ENCODE measurements around the gene STAG1. TPM values are rescaled to one million over a fixed set of nuclear protein-coding genes. Genes with fewer than 3 reads are reported as not detected.

STAG1 gene
- total RNA-seq, 1 donor from 2014 or later: 44.7 TPM

DNA sequence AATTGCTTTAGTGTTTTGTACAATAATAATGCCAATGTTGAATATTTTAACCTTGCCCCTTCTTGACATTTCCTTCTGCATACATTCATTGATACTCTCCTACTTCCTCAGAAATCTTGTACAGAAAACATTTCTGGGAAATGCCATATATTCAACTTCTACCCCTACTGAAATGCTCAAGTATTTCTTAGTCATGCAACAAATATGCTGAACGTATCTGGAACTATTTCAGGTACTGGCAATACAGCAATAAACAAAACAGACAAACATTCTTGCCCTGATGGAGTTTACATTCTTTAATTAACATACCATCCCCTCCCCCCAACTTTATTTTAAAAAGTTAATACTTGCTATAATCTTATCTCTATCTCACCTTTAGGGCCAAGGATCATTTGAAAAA, 147.2 kb downstream of the STAG1 start:
- no peak overlapping the region for H3K4me3 ChIP-seq
- H3K27ac ChIP-seq: no peak overlapping the region
- no peaks in the 10 kb centered on the region for H3K9me3 ChIP-seq
- no peak for DNase-seq (ENCODE audit: extremely low spot score in 2 of 2)
- intact Hi-C loops (cut with DNase I): no loop called here
- no peaks in the 10 kb centered on the region for H3K36me3 ChIP-seq
- H3K4me1 ChIP-seq: no peaks in the 10 kb centered on the region
- H3K27me3 ChIP-seq: no peaks in the 10 kb centered on the region
- TF ChIP-seq, protein P1, sequence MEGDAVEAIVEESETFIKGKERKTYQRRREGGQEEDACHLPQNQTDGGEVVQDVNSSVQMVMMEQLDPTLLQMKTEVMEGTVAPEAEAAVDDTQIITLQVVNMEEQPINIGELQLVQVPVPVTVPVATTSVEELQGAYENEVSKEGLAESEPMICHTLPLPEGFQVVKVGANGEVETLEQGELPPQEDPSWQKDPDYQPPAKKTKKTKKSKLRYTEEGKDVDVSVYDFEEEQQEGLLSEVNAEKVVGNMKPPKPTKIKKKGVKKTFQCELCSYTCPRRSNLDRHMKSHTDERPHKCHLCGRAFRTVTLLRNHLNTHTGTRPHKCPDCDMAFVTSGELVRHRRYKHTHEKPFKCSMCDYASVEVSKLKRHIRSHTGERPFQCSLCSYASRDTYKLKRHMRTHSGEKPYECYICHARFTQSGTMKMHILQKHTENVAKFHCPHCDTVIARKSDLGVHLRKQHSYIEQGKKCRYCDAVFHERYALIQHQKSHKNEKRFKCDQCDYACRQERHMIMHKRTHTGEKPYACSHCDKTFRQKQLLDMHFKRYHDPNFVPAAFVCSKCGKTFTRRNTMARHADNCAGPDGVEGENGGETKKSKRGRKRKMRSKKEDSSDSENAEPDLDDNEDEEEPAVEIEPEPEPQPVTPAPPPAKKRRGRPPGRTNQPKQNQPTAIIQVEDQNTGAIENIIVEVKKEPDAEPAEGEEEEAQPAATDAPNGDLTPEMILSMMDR (IDR thresholded peaks at IDR 0.05): no peak
- TF ChIP-seq POLR2A (IDR thresholded peaks at IDR 0.05) (no peak), POLR2AphosphoS5 (IDR thresholded peaks at IDR 0.05; ENCODE audit: insufficient read depth in 1 of 2, low read depth in 1 of 2) (no peak)

DNA sequence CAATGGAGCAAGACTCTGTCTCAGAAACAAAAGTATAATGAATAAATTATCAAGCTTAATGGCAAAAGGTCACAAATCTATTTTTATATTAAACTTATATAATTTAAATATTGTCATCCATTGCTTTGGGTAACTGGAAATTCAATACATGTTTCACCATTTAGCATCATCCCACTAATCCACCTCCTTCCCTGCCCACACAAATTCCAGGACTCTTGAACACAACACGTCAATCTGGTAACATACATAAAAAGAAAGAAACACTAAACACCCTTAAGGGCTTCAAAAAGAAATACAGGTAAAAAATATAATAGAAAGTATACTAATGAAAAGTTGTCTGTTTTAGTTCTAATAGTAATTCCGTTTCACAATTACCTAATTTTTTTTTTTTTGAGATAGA, 149.4 kb downstream of the STAG1 start:
- H3K27me3 ChIP-seq: no peaks in the 10 kb centered on the region
- H3K4me3 ChIP-seq: no peak overlapping the region
- H3K36me3 ChIP-seq: no peaks in the 10 kb centered on the region
- H3K27ac ChIP-seq: no peak overlapping the region
- no peaks in the 10 kb centered on the region for H3K9me3 ChIP-seq
- no peaks in the 10 kb centered on the region for H3K4me1 ChIP-seq
- intact Hi-C loops (cut with DNase I): no loop called here
- no peak for TF ChIP-seq POLR2A (IDR thresholded peaks at IDR 0.05)
- TF ChIP-seq, protein P1 (IDR thresholded peaks at IDR 0.05): no peak
- DNase-seq (ENCODE audit: extremely low spot score in 2 of 2): no peak

DNA sequence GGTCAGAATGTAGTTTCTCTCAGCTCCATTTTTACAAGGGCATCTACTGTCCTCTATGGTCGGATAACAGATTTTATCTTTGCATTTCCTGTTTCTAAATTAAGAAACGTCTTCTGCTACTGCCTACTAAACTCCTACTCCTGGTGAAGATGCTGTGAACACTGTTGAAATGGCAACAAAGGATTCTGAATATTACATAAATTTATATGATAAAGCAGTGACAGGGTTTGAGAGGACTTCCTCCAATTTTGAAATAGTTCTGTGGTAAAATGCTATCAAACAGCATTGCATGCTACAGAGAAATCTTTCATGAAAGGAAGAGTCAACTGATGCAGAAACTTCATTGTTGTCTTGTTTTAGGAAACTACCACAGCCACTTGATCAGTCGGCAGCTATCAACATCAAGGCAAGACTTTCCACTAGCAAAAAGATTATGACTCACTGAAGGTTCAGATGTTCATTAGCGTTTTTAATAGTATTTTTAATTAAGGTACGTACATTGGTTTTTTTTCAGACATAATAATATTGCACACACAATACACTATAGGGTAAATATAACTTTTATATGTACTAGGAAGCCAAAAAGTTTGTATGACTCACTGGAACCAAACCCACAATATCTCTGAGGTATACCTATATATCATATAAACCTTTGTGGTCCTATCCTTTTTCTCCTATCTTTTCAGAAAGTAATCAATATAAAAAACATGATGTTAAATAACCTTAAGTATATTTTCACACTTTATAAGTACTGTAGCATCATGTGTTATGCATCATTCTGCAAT, 156.1 kb downstream of the STAG1 start:
- no peak for DNase-seq (ENCODE audit: extremely low spot score in 2 of 2)
- Histone ChIP-seq H3K27ac (no peak overlapping the region), H3K4me1 (peaks cover 6% of the 10 kb centered on the region), H3K36me3 (no peaks in the 10 kb centered on the region), H3K9me3 (no peaks in the 10 kb centered on the region), H3K27me3 (no peaks in the 10 kb centered on the region), H3K4me3 (no peak overlapping the region)
- no peak for TF ChIP-seq POLR2AphosphoS5 (IDR thresholded peaks at IDR 0.05; ENCODE audit: insufficient read depth in 1 of 2, low read depth in 1 of 2)
- intact Hi-C loops (cut with DNase I): no loop called here

DNA sequence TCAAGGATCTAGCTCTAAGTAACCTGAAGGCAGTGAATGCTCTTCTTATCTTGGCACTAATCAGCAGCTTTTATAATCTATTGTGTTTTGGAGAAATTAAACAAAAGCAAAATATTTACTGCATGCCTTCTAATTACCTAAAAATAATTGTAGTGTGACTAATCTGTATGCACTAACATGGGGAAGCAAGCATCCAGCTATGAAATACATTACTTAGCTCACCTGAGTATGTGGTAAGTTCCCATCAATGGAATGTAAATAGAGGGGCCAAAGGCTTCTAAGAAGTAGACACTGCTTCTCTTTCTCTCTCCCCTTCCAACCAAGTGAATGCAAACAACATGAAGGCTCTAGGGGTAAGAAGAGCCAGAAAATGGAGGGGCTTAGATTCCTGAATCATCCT, 165.6 kb downstream of the STAG1 start:
- intact Hi-C loops (cut with DNase I): no loop called here
- no peak for DNase-seq (ENCODE audit: extremely low spot score in 2 of 2)
- Histone ChIP-seq H3K9me3 (no peaks in the 10 kb centered on the region), H3K27ac (no peak overlapping the region), H3K36me3 (peaks cover 0 to 8% of the 10 kb centered on the region in 2 donors), H3K4me1 (no peaks in the 10 kb centered on the region), H3K27me3 (no peaks in the 10 kb centered on the region), H3K4me3 (no peak overlapping the region)
- no peak for TF ChIP-seq POLR2A (IDR thresholded peaks at IDR 0.05)
- no peak for TF ChIP-seq POLR2AphosphoS5 (IDR thresholded peaks at IDR 0.05; ENCODE audit: insufficient read depth in 1 of 2, low read depth in 1 of 2)
- TF ChIP-seq, protein P1 (IDR thresholded peaks at IDR 0.05): no peak

DNA sequence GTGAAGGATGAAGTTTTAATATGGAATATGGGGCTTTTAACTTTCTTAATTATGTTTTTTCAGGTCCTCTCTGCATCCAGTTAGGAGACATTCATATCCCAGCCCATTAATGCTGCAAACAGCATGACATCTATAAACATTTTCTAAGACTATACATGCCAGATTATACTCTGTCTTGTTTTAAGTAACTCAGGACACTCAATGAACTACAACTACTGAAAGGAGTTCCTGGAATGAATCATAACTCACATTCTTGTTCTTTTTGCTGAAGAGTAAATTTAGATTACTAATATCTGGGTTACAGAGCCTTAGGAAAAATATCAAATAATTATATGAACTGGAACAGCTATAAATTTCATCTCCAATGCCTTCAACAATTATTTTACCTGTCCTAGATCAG, 167.4 kb downstream of the STAG1 start:
- no peaks in the 10 kb centered on the region for H3K27me3 ChIP-seq
- TF ChIP-seq, protein P1 (IDR thresholded peaks at IDR 0.05): no peak
- TF ChIP-seq POLR2A (IDR thresholded peaks at IDR 0.05): no peak
- TF ChIP-seq POLR2AphosphoS5 (IDR thresholded peaks at IDR 0.05; ENCODE audit: insufficient read depth in 1 of 2, low read depth in 1 of 2): no peak
- H3K4me1 ChIP-seq: no peaks in the 10 kb centered on the region
- no peak overlapping the region for H3K4me3 ChIP-seq
- H3K27ac ChIP-seq: no peak overlapping the region
- no peaks in the 10 kb centered on the region for H3K9me3 ChIP-seq
- DNase-seq (ENCODE audit: extremely low spot score in 2 of 2): no peak
- intact Hi-C loops (cut with DNase I): no loop called here
- H3K36me3 ChIP-seq: peaks cover 0 to 8% of the 10 kb centered on the region in 2 donors

Measured in vagina (tissue), 2 donors.